ENCODE measurements around the gene MTHFD1.

Gene MTHFD1

GRCh38 chr14:64454671-64455070, 66.5 kb downstream of the MTHFD1 start:
- no peak for DNase-seq

GRCh38 chr14:64459405-64460136, 71.4 kb downstream of the MTHFD1 start:
- DNase-seq: no peak

- no peak for DNase-seq
Observed at GRCh38 chr14:64461221-64461620, 73.1 kb downstream of the MTHFD1 start.

GRCh38 chr14:64463195-64463594, 75.0 kb downstream of the MTHFD1 start:
- DNase-seq: no peak

- no peak for DNase-seq
Observed at GRCh38 chr14:64463873-64464272, 75.7 kb downstream of the MTHFD1 start.

- DNase-seq: no peak
Observed at GRCh38 chr14:64464651-64465050, 76.5 kb downstream of the MTHFD1 start.

GRCh38 chr14:64465191-64465822, 77.2 kb downstream of the MTHFD1 start, which contains the start of gene AKAP5:
AKAP5 (plus strand) TSS chr14:64465499; CDS start chr14:64468395, 2,896 bp downstream.
- peak; percentile 68 for DNase-seq

- no peak for DNase-seq
Observed at GRCh38 chr14:64465831-64466554, 77.8 kb downstream of the MTHFD1 start.

GRCh38 chr14:64467101-64467500, 78.9 kb downstream of the MTHFD1 start:
- no peak for DNase-seq

GRCh38 chr14:64467566-64467965, 79.4 kb downstream of the MTHFD1 start:
- no peak for DNase-seq

- no peak for DNase-seq
Observed at GRCh38 chr14:64468451-64468850, 80.3 kb downstream of the MTHFD1 start.

- DNase-seq: no peak
Observed at GRCh38 chr14:64474041-64474440, 85.9 kb downstream of the MTHFD1 start.

- DNase-seq: no peak
Observed at GRCh38 chr14:64474698-64475097, 86.5 kb downstream of the MTHFD1 start.

GRCh38 chr14:64475585-64476273, 87.6 kb downstream of the MTHFD1 start:
- no peak for DNase-seq

- DNase-seq: no peak
Observed at GRCh38 chr14:64476438-64476837, 88.3 kb downstream of the MTHFD1 start.

- no peak for DNase-seq
Observed at GRCh38 chr14:64478634-64479250, 90.6 kb downstream of the MTHFD1 start.

- no peak for DNase-seq
Observed at GRCh38 chr14:64488590-64489099, 100.5 kb downstream of the MTHFD1 start.

GRCh38 chr14:64491637-64492036, 103.5 kb downstream of the MTHFD1 start:
- no peak for DNase-seq

GRCh38 chr14:64493455-64493854, 105.3 kb downstream of the MTHFD1 start:
- DNase-seq: no peak

- no peak for DNase-seq
Observed at GRCh38 chr14:64495252-64495651, 107.1 kb downstream of the MTHFD1 start.

GRCh38 chr14:64496764-64497163, 108.6 kb downstream of the MTHFD1 start:
- no peak for DNase-seq

- DNase-seq: no peak
Observed at GRCh38 chr14:64500088-64500487, 111.9 kb downstream of the MTHFD1 start.
